Activated gamma-delta T cell treated with anti-CD3 and anti-CD28 coated beads, Interleukin-2, amount 50 U/mL, for 16 hours (primary cell): ENCODE results near the gene NTSR2.
"Not testable (repeated sequence)": the region's sequence is repeated elsewhere in the genome, so short reads cannot be mapped to it uniquely, and the experiment has no call there.

Source experiments
- DNase-seq: peaks from one replicate; pipeline ENCODE4 v3.0.0-alpha.2; 2020; ENCODE audit warnings: low read depth

Gene NTSR2

DNA sequence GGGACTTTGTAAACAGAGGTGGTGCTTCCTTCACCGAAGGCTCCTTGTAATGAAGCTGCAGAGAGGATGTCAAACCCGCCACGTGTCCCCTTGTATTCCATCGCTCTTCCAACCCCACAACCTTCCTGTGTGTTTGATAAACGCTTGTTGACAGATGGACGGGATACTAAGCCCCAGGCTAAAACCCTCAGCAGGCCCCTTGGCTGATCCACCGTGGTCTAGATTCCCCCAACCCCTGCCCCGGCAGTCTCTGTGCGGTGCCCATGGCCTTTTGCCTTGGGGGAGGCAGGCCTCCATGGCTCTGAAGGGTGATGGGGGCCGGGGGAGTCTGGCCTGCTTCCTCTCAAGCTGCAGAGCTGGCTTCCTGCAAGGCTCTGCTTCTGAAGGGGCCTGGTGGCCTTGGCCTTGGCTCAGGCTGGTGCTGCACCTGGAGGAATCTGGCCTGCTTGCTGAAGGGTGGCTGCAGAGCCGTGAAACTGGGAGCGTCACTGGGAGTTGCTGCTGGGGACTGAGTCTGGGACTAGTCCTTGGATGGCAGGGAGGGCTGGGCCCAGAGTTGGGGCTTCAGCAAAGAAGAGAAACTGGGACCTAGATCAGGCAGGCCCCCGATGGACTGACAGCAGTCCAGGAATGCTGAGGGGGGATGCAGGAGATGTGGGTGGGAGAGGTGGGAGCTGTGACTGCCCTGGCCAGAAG lies 9.6 kb upstream of the NTSR2 start:
- no peak for DNase-seq

DNA sequence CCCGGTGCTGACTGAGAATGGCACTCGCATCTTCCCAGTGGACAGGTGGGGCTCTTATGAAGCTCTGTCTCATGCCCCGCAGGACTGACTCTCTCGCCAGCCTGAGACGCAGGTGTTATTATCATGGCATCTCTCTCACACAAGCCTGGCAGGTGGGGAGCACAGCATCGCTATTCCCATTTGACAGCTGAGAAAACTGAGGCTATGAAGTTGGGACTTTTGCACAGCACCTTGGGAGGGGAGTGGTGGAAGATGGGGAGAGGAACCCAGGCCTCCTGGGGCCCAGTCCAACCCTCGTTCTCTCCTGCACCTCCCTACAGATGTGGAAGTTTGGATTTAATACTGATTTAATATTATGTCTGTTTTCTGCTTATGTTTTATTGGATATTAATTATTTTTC lies 9.0 kb upstream of the NTSR2 start:
- no peak for DNase-seq

DNA sequence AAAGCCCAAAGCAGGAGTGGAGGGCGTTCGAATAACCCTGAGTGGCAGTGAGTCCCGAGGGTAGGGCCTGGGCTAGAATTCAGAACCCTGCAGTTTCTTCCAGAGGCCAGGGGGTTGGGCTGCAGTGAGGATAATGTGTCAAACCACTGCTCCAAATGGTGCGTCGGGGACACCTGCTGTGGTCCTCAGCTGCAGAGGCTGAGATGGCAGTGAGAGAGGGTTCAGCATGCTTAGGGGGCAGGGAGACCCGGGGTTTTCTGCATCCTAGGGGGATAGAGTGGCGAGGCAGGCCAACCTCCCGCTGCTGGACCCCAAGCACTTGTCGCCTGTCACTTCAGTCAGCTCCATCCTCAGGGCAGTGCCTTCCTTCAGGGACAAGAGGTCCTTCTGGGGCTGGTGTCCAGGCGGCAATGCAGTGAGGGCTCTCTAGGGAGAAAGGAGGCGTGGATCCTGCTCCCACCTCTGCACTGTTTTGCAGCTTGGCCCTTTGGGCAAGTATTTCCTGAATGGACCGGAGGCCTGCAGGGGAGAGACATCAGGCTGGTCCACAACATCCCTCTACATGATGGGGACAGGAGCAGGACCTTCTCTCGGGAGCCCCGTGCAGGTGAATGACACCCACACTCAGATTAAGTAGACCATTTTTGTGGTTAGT lies 8.4 kb upstream of the NTSR2 start:
- no peak for DNase-seq

DNA sequence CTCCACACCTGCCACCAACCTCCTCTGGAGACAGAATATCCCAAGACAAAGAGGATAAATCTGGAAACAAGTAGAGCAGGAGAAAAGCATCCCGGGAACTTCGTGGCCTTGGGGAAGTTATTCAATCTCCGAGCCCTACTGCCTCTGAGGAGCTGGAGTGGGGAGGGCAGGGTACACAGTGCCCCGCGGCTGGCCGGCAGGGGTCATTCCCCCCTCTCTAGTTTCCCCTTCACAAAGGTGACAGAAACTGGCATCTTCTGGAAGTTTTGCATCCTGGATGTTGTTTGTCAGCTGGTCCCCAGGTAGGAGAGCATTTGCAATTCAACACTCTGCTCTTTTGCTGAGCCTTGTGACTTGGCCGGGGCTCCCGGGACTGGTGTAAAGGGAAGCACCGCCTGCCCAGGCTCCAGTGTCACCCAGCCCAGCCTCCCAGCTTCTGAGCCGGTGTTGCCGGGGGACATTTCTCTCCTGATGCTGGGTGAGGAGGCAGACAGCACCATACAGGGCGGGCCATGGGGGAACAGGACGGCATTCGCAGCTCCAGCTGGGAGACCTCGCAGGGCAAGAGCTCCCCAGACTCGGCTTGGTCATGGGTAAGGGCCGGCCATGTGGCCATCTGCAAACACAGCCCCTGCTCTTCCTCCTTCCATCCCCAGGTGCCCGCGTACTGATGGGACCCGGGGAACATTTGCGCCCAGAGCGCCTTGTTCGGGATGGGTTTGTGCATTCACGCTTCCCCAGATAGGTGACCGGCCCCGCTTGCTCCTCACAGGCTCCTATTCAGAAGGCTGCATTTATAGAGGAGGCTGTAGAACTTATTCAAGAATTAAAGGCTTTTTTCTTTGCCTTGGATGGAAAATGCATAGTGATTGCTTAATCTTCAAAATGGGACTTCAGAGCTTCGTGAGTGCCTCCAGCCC lies 7.4 kb upstream of the NTSR2 start:
- DNase-seq: no peak

DNA sequence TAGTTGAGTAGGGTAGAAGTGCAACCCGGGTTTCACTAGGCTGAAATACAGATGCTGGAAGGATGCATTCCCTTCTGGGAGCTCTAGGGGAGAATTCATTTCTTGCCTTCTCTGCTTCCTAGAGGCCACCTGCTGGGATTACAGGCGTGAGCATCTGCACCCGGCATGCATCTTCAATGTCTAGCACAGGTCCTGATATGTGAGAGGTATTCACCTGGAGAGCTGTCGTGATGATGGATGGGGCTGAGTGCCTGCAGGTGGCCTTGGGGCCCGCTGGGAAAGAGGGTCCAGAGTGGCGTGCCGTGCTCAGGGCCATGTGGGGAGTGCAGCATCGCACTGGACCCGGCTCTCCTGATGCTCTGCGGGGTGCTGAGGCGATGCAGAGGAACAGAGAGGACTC lies 6.6 kb upstream of the NTSR2 start:
- DNase-seq: no peak

DNA sequence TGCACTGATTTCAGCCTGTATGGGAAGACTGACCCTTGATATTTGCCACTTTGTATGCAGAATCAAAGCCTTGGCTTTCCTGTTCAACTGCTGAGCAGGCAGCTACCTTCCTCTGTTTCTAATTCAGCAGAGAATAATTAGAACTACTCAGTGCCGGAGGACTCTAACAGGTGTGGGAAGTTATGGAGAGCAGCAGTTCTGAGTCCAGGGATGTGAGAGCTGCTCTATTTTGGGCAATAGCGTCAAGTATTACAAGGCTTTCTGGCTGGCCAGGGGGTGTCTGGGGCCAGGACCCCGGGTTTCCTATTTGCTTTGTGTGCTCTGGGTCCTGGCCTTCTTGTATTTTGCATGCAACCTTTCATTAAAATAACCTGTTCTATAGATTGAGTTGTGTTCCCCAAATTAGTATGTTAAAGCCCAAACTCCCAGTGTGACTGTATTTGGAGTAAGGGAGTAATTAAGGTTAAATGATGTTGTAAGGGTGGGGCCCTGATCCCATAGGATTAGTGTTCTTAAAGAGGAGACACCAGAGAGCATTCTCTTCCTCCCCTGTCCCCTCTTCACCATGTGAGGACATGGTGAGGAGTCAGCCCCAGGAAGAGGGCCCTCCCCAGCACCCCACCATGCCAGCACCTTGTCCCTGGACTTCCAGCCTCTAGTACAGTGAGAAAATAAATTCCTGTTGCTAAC lies 5.6 kb upstream of the NTSR2 start:
- no peak for DNase-seq

DNA sequence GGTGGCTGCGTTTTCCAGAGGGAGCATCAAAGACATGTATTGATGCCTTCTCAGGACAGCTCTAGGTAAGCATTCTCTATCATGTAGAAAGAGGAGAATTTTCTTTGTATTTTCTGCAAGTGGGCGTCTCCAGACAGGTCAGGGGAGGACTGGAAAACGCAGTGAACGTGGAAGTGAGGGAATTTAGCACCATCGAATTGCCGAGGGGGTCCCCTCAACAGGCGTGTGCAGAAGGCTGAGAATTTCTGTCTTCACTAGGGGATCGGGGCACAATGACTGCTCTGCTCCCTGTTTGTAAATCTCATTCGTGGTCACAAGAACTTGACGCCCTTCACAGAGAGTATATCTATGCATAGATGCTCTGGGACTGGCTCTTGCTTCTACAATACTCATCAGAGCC lies 5.0 kb upstream of the NTSR2 start:
- no peak for DNase-seq

DNA sequence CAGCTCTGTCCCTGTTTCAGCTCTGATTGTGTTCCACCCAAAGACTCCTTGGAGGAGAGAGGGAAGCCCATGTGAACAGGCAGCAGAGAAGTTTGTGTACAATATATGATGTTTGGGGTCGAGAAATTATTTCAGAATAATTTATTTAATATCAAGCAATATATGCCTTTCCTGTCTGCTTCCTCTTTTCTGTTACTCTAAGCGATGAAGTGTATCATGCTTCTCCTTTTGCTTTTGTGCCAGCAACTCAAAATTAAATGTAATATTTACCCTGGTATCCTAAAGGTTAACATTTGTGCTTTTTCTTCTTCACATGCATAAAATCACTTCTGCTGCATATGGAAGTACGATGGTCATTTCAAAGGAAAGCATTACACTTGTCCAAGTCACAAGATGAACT lies 2.4 kb upstream of the NTSR2 start:
- no peak for DNase-seq

DNA sequence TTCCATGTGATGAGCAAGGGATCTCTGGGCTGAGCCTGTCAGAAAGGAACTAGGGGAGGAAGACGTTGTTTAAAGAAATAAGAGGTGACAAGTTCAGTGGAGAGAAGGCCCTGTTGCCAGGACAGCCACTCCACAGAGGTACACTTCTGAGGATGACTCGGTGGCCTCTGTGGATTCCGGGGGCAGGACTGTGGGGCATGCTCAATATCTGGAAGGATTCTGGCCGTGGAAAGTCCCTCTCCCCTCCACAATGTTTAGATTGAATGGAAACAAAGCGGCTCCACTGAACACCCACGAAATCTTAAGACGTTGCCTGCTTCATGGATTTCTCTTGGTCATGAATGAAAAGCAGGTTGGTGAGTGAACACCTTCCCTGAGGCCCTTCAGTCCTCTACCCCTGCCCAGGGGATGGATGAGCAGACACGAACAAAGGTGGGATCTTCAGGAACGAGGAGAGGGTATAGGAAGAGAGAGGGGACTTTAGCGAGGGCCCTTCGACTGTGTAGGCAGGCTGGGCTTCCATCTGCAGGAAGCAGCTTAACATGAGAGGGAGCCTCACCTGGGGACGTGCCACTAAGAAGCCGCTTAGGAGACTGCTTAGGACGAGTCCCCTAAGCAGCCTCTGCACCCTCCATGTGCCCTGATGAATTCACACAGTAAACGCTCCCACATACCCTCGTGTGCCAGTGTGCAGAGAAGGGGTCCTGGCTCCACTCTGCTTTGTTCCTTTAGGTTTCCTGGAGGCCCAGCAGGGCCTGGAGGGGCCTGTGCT lies 1.9 kb downstream of the NTSR2 start:
- DNase-seq: no peak

DNA sequence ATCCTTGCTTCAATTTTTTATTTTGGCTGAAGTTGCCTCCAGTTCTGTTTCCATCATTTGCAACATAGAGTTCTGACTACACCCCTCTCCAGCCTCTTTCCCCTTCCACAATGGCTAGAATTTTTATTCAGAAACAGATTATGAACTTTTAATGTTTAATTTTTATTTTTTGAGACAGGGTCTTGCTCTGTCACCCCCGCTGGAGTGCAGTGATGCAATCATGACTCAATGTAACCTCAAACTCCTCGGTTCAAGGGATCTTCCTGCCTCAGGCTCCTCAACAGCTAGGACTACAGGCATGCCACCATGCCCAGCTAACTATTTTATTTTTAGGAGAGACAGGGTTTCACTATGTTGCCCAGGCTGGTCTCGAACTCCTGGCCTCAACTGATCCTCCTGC lies 2.8 kb downstream of the NTSR2 start:
- no peak for DNase-seq

DNA sequence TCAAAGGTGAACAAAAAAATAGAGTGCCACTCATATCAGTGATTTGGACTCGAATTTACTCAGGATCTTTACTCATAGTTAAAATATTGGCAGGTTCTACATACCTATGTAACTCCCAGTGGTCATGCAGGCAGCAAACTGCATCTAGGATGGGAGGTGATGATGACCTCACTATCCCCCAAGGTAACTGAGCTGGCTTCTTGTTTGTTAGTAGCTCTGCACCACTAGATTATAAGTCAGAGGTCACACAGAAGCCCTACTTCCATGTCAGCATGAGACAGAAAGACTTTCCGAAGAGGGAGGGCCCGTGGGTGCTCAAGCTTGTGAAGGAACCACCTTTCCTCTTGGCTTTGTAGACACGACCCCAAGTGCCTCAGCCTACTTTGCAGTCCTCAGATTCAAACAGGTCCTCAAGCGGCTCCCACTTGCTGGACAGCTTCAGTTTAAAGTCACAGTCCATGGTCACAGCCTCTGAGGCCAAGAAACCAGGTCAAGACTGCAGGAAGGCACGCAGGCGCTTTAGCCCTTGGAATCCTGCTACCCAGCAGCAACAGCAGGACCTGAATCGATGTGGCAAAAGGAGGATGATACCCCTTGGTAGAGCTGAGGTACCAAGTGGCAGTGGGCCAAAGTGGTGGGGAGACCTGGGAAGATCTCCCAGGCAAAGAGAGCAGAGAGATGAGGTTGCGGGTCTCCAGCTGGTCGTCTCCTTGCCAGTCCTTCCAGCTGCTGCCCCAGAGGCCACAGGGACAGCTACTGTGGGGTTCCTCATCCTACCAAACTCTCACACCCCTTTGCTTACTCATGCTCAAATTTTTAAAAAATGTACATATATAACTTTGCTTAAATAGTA lies 4.3 kb downstream of the NTSR2 start:
- DNase-seq: no peak

DNA sequence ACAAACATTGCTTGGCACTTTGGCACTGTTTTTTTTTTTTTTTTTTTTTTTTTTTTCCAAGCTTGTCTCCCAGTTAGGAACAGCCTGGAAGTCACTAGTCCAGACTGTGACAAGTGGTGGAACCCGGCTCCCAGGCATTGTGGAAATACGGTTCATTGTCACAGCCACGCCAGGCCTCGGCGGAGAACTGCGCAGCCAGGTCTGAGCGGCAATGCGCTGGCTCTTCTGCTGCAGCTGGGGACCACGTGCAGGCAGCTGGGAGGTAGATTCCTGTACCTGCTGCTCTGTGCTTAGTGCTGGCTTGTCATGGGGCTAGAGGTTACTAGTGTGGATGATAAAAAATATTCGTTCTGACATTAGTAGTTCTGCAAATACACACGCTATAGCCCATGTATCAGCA lies 5.0 kb downstream of the NTSR2 start:
- no peak for DNase-seq

DNA sequence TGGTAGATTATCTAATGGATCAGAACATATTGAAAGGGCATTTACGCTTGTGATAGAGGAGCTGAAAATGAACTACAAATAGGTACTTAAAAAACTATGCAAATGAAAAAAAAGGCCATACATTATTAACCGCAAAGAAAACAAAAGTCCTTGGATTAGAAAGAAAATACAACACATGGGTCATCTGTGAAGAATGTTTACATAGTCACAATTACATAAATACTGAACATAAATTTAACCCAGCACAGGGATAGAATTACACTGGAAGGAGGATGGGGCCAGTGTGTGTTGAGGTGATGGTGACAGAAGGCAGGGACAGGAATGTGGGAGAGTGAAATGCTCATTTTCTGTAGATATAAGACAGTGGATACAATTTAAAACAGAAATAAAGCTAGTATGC lies 6.6 kb downstream of the NTSR2 start:
- no peak for DNase-seq

DNA sequence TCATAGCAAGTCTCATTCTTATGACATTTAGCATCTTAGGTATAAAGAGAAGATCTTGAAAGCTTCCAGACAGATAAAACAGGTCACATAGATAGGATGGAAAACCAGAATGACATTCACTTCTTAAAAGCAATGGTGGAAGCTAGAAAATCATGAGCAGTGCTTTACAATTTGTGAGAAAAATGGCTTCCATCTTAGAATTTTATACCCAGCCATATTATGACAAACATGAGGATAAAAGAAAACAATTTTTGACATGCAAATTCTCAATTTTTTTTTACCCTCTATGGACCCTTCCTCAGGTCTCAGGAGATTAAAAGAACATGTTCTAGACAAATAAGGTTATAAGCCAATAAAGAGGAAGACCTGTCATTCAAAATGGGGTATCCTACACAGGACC lies 7.1 kb downstream of the NTSR2 start:
- DNase-seq: no peak

DNA sequence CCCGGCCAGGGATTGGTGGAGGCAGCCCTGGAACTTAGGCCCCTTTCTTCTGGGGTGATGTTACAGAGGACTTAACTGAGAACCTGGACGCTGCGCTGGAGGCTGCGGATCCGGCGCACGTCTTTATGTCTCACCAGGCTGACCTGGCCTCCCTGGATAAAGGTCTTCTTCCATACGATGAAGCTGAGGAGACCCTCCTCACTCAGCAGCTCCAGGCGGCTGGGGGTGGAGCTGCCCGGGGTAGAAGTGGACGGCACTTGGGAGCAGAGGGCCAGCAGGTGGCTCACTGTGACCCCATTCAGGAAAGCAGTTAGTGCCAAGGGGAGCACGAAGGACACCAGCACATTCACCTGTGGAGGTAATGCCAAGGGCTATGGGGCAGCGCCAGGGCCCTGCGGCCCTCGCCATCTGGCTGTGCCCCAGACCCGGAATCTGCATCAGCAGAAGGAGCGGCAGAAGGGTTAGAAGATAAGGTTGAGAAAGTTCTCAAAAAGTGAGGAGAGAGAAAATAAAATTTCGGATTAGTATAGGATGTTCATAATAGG lies 8.0 kb downstream of the NTSR2 start:
- DNase-seq: no peak

DNA sequence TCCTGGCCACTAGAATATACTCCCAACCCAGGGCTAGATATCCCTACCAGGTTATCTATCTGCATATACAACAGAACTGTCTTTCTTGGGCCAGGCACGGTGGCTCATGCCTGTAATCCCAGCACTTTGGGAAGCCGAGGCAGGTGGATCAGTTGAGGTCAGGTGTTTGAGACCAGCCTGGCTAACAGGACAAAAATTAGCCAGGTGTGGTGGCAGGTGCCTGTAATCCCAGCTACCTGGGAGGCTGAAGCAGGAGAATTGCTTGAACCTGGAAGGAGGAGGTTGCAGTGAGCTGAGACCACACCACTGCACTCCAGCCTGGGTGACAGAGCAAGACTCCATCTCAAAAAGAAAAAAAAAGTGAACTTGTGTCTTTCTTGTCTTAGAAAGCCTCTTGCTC lies 9.6 kb downstream of the NTSR2 start:
- not testable (repeated sequence) for DNase-seq

DNA sequence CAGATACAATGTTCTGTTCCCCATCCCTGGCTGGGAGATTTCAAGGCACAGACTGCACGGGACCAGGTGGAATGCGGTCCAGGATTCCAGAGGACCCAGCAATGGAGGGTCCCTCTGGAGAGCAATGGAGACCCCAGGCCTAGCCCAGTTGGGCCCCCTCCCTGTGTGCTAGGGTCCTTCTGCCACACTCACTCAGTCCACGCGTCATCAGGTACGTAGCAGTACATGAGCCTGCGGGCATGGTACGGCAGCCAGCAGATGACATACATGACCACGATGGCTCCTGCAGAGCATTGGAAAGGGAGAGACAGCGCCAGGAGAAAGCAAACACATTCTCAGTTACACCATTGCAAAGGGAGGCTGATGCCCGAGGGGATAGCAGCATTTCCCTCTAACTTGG lies 10.1 kb downstream of the NTSR2 start:
- no peak for DNase-seq

DNA sequence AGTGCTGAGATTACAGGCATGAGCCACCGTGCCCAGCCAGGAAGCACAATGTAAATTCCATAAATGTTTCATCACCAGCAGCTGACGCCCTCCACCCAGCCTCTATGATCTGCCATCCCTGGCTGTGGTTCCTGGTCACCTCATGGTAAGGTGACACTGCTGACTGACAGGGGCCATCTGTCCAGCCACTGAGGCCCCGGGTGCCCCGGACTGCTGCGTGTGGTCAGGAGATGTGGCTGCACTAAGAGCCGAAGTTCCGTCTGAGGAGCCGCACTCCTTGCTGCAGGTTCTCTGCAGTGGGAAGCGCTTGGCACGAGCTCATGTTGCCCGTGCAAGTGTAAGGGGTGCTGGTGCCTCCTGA lies 10.9 kb downstream of the NTSR2 start:
- DNase-seq: no peak

DNA sequence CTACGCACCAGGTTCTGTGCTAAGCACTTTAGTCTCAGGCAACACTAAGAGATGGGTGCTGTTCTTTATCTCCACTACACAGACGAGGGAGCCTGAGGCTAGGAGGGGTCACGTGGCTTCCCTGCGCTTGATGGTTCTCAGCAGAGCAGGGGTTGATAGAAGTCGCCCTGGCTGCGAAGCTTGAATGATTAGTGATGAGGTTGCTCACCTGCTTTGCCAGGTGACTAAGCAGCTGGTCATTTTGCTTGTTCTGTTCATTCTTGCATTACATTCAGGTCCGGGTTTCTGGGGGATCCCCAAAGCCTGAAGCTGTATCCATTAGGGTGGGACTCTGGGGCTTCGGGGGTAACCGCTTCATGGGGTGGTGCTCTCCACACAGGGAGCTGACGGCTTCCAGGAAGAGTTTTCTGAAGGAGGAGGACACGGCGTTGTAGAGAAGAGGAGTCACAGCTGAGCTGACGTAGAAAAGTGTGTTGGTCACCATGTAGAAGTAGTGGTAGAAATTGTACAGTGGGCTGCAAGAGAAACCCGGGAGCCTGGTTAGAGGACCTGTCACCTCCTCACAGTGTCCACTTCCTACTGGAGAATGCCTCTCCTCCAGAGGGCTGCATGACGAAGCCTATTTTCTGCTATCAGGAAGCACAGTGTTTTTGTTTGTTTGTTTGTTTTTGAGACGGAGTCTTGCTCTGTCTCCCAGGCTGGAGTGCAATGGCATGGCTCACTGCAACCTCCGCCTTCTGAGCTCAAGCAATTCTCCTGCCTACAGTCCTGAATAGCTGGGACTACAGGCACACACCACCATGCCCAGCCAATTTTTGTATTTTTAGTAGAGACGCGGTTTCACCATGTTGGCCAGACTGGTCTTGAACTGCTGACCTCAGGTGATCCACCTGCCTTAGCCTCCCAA lies 11.5 kb downstream of the NTSR2 start:
- DNase-seq: no peak
